ENCODE data around the gene LRRC8E. TPM values are rescaled to one million over a fixed set of nuclear protein-coding genes. Genes with fewer than 3 reads are reported as not detected.

The LRRC8E gene
- total RNA-seq, 1 donor from 2014 or later = 3.5 TPM

DNA sequence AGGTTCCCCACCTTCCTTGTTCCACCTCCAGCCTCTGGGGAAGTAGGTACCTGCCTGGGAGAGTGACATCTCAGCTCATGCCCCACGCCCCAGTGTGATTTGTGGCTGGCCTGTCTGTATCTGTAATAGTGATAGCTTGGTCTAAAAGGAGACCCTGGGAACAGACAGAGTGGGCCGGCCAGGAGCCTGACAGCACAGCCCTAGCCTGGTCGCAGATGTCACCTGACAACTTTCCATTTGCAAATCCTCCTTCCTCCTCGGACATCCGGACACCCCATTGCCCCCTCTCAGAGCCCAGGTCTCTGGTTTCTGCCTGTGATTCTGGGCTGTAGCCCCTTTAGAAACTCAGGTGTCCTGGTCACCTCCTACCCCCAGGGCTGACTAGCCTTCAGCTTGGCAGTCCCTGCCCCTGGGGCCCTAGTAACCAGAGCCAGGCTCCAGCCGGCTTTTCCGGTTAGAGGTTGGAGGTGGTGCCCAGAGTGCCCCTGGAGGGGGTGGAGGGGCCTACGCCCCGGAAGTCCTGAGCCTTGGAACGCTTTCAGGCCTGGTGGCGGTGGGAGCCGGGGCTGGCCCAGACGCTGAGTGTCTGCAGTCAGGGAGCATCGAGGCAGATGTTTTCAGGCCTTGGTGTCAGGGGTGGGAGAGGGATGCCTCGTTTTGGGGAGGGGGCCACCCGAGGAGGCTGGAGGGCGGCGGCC lies 6.5 kb downstream of the LRRC8E start:
- no peak overlapping the region for H3K4me3 Mint-ChIP-seq (ENCODE audit: unreplicated experiment)
- DNase-seq (ENCODE audit: extremely low spot score, unreplicated experiment) = no peak
- no peak overlapping the region for H3K27ac Mint-ChIP-seq (ENCODE audit: unreplicated experiment)
- peaks cover 5% of the 10 kb centered on the region for H3K36me3 Mint-ChIP-seq (ENCODE audit: unreplicated experiment)
- no peaks in the 10 kb centered on the region for H3K9me3 Mint-ChIP-seq (ENCODE audit: unreplicated experiment)
- H3K4me1 Mint-ChIP-seq (ENCODE audit: unreplicated experiment) = peaks cover 6% of the 10 kb centered on the region
- TF ChIP-seq, protein P1, sequence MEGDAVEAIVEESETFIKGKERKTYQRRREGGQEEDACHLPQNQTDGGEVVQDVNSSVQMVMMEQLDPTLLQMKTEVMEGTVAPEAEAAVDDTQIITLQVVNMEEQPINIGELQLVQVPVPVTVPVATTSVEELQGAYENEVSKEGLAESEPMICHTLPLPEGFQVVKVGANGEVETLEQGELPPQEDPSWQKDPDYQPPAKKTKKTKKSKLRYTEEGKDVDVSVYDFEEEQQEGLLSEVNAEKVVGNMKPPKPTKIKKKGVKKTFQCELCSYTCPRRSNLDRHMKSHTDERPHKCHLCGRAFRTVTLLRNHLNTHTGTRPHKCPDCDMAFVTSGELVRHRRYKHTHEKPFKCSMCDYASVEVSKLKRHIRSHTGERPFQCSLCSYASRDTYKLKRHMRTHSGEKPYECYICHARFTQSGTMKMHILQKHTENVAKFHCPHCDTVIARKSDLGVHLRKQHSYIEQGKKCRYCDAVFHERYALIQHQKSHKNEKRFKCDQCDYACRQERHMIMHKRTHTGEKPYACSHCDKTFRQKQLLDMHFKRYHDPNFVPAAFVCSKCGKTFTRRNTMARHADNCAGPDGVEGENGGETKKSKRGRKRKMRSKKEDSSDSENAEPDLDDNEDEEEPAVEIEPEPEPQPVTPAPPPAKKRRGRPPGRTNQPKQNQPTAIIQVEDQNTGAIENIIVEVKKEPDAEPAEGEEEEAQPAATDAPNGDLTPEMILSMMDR (IDR thresholded peaks at IDR 0.05) = no peak
- H3K27me3 Mint-ChIP-seq (ENCODE audit: unreplicated experiment) = no peaks in the 10 kb centered on the region

DNA sequence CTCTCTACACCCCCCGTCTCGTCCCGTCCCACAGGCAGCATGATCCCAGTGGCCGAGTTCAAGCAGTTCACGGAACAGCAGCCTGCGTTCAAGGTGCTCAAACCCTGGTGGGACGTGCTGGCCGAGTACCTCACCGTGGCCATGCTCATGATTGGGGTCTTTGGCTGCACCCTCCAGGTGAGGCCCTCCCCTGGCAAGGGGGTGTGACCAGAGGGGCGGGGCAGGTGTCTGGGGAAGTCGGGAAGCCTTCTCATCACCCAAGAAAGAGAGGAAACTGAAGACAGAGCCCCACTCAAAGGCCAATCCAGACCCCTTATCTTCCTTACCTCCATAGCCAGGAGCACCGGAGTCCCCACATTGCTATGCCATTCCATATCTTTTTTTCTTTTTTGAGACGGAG lies 7.3 kb downstream of the LRRC8E start:
- no peak for DNase-seq (ENCODE audit: extremely low spot score, unreplicated experiment)
- no peak overlapping the region for H3K27ac Mint-ChIP-seq (ENCODE audit: unreplicated experiment)
- peaks cover 5% of the 10 kb centered on the region for H3K36me3 Mint-ChIP-seq (ENCODE audit: unreplicated experiment)
- H3K4me3 Mint-ChIP-seq (ENCODE audit: unreplicated experiment) = no peak overlapping the region
- peaks cover 6% of the 10 kb centered on the region for H3K4me1 Mint-ChIP-seq (ENCODE audit: unreplicated experiment)
- no peaks in the 10 kb centered on the region for H3K9me3 Mint-ChIP-seq (ENCODE audit: unreplicated experiment)
- H3K27me3 Mint-ChIP-seq (ENCODE audit: unreplicated experiment) = no peaks in the 10 kb centered on the region
- TF ChIP-seq, protein P1 (IDR thresholded peaks at IDR 0.05) = no peak

DNA sequence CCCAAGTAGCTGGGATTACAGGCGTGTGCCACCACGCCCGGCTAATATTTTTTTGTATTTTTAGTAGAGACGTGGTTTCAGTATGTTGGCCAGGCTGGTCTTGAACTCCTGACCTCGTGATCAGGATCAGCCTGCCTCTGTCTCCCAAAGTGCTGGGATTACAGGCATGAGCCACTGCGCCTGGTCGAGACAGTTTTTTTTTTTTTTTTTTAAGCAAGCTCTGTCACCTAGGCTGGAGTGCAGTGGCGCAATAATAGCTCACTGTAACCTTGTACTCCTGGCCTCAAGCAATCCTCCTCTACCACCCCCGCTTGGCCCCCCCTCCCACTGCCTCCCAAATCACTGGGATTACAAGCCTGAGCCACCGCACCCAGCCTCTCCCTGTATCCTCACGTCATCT lies 9.0 kb downstream of the LRRC8E start:
- Mint-ChIP-seq H3K9me3 (ENCODE audit: unreplicated experiment) (no peaks in the 10 kb centered on the region), H3K4me3 (ENCODE audit: unreplicated experiment) (no peak overlapping the region), H3K36me3 (ENCODE audit: unreplicated experiment) (peaks cover 5% of the 10 kb centered on the region), H3K27ac (ENCODE audit: unreplicated experiment) (no peak overlapping the region), H3K4me1 (ENCODE audit: unreplicated experiment) (no peaks in the 10 kb centered on the region), H3K27me3 (ENCODE audit: unreplicated experiment) (no peaks in the 10 kb centered on the region)
- TF ChIP-seq, protein P1 (IDR thresholded peaks at IDR 0.05) = no peak
- DNase-seq (ENCODE audit: extremely low spot score, unreplicated experiment) = no peak

DNA sequence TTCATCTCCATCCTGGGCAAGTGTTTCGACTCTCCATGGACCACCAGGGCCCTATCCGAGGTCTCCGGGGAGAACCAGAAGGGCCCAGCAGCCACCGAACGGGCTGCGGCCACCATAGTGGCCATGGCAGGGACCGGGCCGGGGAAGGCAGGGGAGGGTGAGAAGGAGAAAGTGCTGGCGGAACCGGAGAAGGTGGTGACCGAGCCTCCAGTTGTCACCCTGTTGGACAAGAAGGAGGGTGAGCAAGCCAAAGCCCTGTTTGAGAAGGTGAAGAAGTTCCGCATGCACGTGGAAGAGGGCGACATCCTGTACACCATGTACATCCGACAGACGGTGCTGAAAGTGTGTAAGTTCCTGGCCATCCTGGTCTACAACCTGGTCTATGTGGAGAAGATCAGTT lies 10.7 kb downstream of the LRRC8E start:
- peaks cover 5% of the 10 kb centered on the region for H3K36me3 Mint-ChIP-seq (ENCODE audit: unreplicated experiment)
- TF ChIP-seq, protein P1 (IDR thresholded peaks at IDR 0.05) = no peak
- H3K4me1 Mint-ChIP-seq (ENCODE audit: unreplicated experiment) = peaks cover 8% of the 10 kb centered on the region

DNA sequence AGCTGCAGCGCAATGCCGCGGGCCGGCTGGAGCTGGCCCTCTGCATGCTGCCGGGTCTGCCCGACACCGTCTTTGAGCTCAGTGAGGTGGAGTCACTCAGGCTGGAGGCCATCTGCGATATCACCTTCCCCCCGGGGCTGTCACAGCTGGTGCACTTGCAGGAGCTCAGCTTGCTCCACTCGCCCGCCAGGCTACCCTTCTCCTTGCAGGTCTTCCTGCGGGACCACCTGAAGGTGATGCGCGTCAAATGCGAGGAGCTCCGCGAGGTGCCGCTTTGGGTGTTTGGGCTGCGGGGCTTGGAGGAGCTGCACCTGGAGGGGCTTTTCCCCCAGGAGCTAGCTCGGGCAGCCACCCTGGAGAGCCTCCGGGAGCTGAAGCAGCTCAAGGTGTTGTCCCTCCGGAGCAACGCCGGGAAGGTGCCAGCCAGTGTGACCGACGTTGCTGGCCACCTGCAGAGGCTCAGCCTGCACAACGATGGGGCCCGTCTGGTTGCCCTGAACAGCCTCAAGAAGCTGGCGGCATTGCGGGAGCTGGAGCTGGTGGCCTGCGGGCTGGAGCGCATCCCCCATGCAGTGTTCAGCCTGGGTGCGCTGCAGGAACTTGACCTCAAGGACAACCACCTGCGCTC lies 11.6 kb downstream of the LRRC8E start:
- no peak for DNase-seq (ENCODE audit: extremely low spot score, unreplicated experiment)

More for the DNA sequence above, 10.7 kb downstream of the LRRC8E start:
- no peaks in the 10 kb centered on the region for H3K27me3 Mint-ChIP-seq (ENCODE audit: unreplicated experiment)
- H3K4me3 Mint-ChIP-seq (ENCODE audit: unreplicated experiment) = no peak overlapping the region
- H3K27ac Mint-ChIP-seq (ENCODE audit: unreplicated experiment) = no peak overlapping the region
- H3K9me3 Mint-ChIP-seq (ENCODE audit: unreplicated experiment) = no peaks in the 10 kb centered on the region
- no peak for DNase-seq (ENCODE audit: extremely low spot score, unreplicated experiment)

More for the DNA sequence above, 11.6 kb downstream of the LRRC8E start:
- Mint-ChIP-seq H3K36me3 (ENCODE audit: unreplicated experiment) (peaks cover 5% of the 10 kb centered on the region), H3K4me3 (ENCODE audit: unreplicated experiment) (no peak overlapping the region), H3K9me3 (ENCODE audit: unreplicated experiment) (no peaks in the 10 kb centered on the region), H3K27ac (ENCODE audit: unreplicated experiment) (no peak overlapping the region), H3K4me1 (ENCODE audit: unreplicated experiment) (peaks cover 14% of the 10 kb centered on the region), H3K27me3 (ENCODE audit: unreplicated experiment) (no peaks in the 10 kb centered on the region)
- TF ChIP-seq, protein P1 (IDR thresholded peaks at IDR 0.05) = no peak

Data from osteocyte (in vitro differentiated cells).